Stimulated activated CD8-positive, alpha-beta memory T cell treated with anti-CD3 and anti-CD28 coated beads, Interleukin-7, amount 100 ng/mL, for 48 hours (primary cell): ENCODE measurements around the gene BATF.
"Not testable (repeated sequence)": the region's sequence is repeated elsewhere in the genome, so short reads cannot be mapped to it uniquely, and the experiment has no call there.

Experiments
- DNase-seq, 2 donors: peaks; one replicate each; pipeline ENCODE4 v3.0.0-alpha.2; 2020; ENCODE audit warnings: low read depth in 1 of 2; ENCODE audit errors: extremely low read depth in 1 of 2

BATF gene

GRCh38 chr14:75522224-75522982, at the start of gene BATF:
Gene BATF, plus strand, starts transcription at chr14:75522469. Its CDS starts 214 bp downstream, at chr14:75522683.
- peak; percentile 53 to 72 for DNase-seq

GRCh38 chr14:75474127-75474526, 48.1 kb upstream of the BATF start:
- DNase-seq = not testable (repeated sequence)

- no peak for DNase-seq
Measured at GRCh38 chr14:75476274-75476995, 45.8 kb upstream of the BATF start.

- DNase-seq = no peak
Measured at GRCh38 chr14:75477881-75478280, 44.4 kb upstream of the BATF start.

- no peak for DNase-seq
Measured at GRCh38 chr14:75479770-75480600, 42.3 kb upstream of the BATF start.

- DNase-seq = no peak
Measured at GRCh38 chr14:75482366-75482765, 39.9 kb upstream of the BATF start.

- no peak for DNase-seq
Measured at GRCh38 chr14:75484711-75485429, 37.4 kb upstream of the BATF start.

- DNase-seq = no peak
Measured at GRCh38 chr14:75486318-75486717, 36.0 kb upstream of the BATF start.

- no peak for DNase-seq
Measured at GRCh38 chr14:75487155-75487671, 35.1 kb upstream of the BATF start.

GRCh38 chr14:75489480-75489837, 32.8 kb upstream of the BATF start:
- no peak for DNase-seq

GRCh38 chr14:75491376-75491978, 30.8 kb upstream of the BATF start:
- no peak for DNase-seq

- DNase-seq = no peak
Measured at GRCh38 chr14:75492832-75493591, 29.3 kb upstream of the BATF start.

GRCh38 chr14:75493592-75494087, 28.6 kb upstream of the BATF start:
- DNase-seq = no peak

GRCh38 chr14:75494896-75495295, 27.4 kb upstream of the BATF start:
- DNase-seq = no peak

- no peak for DNase-seq
Measured at GRCh38 chr14:75495399-75495798, 26.9 kb upstream of the BATF start.

GRCh38 chr14:75495882-75496281, 26.4 kb upstream of the BATF start:
- DNase-seq = no peak

GRCh38 chr14:75496755-75497154, 25.5 kb upstream of the BATF start:
- no peak for DNase-seq

GRCh38 chr14:75497191-75497590, 25.1 kb upstream of the BATF start:
- peak in 1 of 2 donors; percentile 78 for DNase-seq

- no peak for DNase-seq
Measured at GRCh38 chr14:75497701-75498100, 24.6 kb upstream of the BATF start.
